SK-N-SH (cell line): ENCODE measurements around the gene BZW2. TPM values are rescaled to one million over a fixed set of nuclear protein-coding genes. Genes with fewer than 3 reads are reported as not detected.

Experiments used
- CTCF ChIA-PET: fragments of 300-600, 350-600 bp; formaldehyde crosslinking; extraction: SDS; loops from one replicate; lab custom pipeline; 2021; lab: Yijun Ruan, JAX
- POLR2A ChIA-PET: fragments of 350-600 bp; sonication (Branson Sonifier 250); formaldehyde crosslinking; extraction: SDS; loops from one replicate; lab custom pipeline; 2020; ENCODE audit warnings: antibody characterized with exemption, inconsistent platforms; lab: Yijun Ruan, JAX
- DNase-seq: peaks from one replicate; pipeline ENCODE4 v3.0.0; 2012
- H2AFZ ChIP-seq: fragments of 200-600 bp; sonication (generic); 2 replicates; pipeline ENCODE4 v1.8.1; 2016; ENCODE audit warnings: antibody characterized with exemption, mild to moderate bottlenecking, low read depth
- H3F3A ChIP-seq: fragments of 200-600 bp; sonication (generic); replicated peaks from 2 replicates; pipeline ENCODE3; 2016; ENCODE audit warnings: antibody characterized with exemption, mild to moderate bottlenecking; ENCODE audit not compliant: insufficient read depth
- H3K27ac ChIP-seq, 2 experiments: fragments of 200-500 bp in 1 of 2; fragments of 200-600 bp in 1 of 2; sonication (Bioruptor generic) in 1 of 2; sonication (generic), shearing (Covaris generic) in 1 of 2; 2 replicates each; pipeline versions ENCODE4 v1.5.1 to v1.6.1; 2014 to 2016; ENCODE audit warnings: low read depth in 2 of 2, inconsistent platforms in 1 of 2, low read length in 1 of 2, mild to moderate bottlenecking in 1 of 2, mixed read lengths in 1 of 2
- H3K27me3 ChIP-seq: fragments of 200-600 bp; sonication (generic), shearing (Covaris generic); 2 replicates; pipeline ENCODE4 v1.6.1; 2016; ENCODE audit warnings: mixed run types; ENCODE audit not compliant: insufficient read depth
- H3K36me3 ChIP-seq, 2 experiments: fragments of 200-500 bp in 1 of 2; fragments of 200-600 bp in 1 of 2; sonication (Bioruptor generic) in 1 of 2; sonication (generic) in 1 of 2; replicated peaks in 1 of 2; 2 replicates each; pipeline versions ENCODE3 to v1.5.1; 2014 to 2016; ENCODE audit warnings: low read length in 1 of 2, mild to moderate bottlenecking in 1 of 2; ENCODE audit not compliant: insufficient read depth in 2 of 2, control insufficient read depth in 1 of 2
- H3K4me1 ChIP-seq, 2 experiments: fragments of 200-500 bp in 1 of 2; fragments of 200-600 bp in 1 of 2; sonication (Bioruptor generic) in 1 of 2; sonication (generic), shearing (Covaris generic) in 1 of 2; 2 replicates each; pipeline versions ENCODE4 v1.5.1 to v1.6.1; 2014 to 2016; ENCODE audit warnings: low read depth in 1 of 2, low read length in 1 of 2, mixed run types in 1 of 2; ENCODE audit not compliant: insufficient read depth in 2 of 2, control insufficient read depth in 1 of 2
- H3K4me2 ChIP-seq: fragments of 200-600 bp; sonication (generic), shearing (Covaris generic); 2 replicates; pipeline ENCODE4 v1.6.1; 2017; ENCODE audit warnings: mixed run types
- H3K4me3 ChIP-seq, 2 experiments: fragments of 200-500 bp in 1 of 2; fragments of 200-600 bp in 1 of 2; sonication (Bioruptor generic) in 1 of 2; sonication (generic), shearing (Covaris generic) in 1 of 2; 2 replicates each; pipeline versions ENCODE4 v1.5.1 to v1.8.1; 2014 to 2016; ENCODE audit warnings: low read depth in 2 of 2, inconsistent platforms in 1 of 2, low read length in 1 of 2, mild to moderate bottlenecking in 1 of 2, mixed read lengths in 1 of 2, moderate library complexity in 1 of 2
- H3K79me2 ChIP-seq: fragments of 200-600 bp; sonication (generic); 2 replicates; pipeline ENCODE4 v1.8.1; 2017; ENCODE audit warnings: mild to moderate bottlenecking; ENCODE audit not compliant: insufficient read depth
- H3K9ac ChIP-seq: fragments of 200-600 bp; sonication (generic); 2 replicates; pipeline ENCODE4 v1.6.1; 2017; ENCODE audit warnings: mixed run types
- H3K9me2 ChIP-seq: fragments of 200-600 bp; sonication (generic); 2 replicates; pipeline ENCODE4 v1.6.1; 2017; ENCODE audit warnings: mixed run types
- H3K9me3 ChIP-seq: fragments of 200-600 bp; sonication (generic); 2 replicates; pipeline ENCODE4 v1.6.1; 2017; ENCODE audit warnings: mixed run types, mild to moderate bottlenecking, moderate library complexity
- H4K20me1 ChIP-seq: fragments of 200-600 bp; sonication (generic); 2 replicates; pipeline ENCODE4 v1.6.1; 2017; ENCODE audit warnings: mild to moderate bottlenecking, mixed run types; ENCODE audit not compliant: insufficient read depth
- EZH2phosphoT487 ChIP-seq: fragments of 200-600 bp; sonication (generic); IDR thresholded peaks from 2 replicates; pipeline ENCODE4 v1.6.1; 2017; ENCODE audit warnings: low read depth, mixed run types, mild to moderate bottlenecking, antibody characterized with exemption, moderate library complexity, borderline replicate concordance
- FOSL2 ChIP-seq: IDR thresholded peaks from 2 replicates; pipeline ENCODE4 v1.4.0; 2012; ENCODE audit warnings: low read depth, mild to moderate bottlenecking, moderate library complexity, borderline replicate concordance
- FOXM1 ChIP-seq: IDR thresholded peaks from 2 replicates; pipeline ENCODE4 v1.4.0; 2012; ENCODE audit warnings: low read depth, mild to moderate bottlenecking
- GABPA ChIP-seq: IDR thresholded peaks from 2 replicates; pipeline ENCODE4 v1.4.0; 2012; ENCODE audit warnings: low read depth, mild to moderate bottlenecking
- GATA2 ChIP-seq: sonication (generic); formaldehyde crosslinking; IDR thresholded peaks from 2 replicates; pipeline ENCODE4 v1.5.0; 2020; ENCODE audit warnings: mild to moderate bottlenecking, missing genetic modification reagents
- MEF2A ChIP-seq: IDR thresholded peaks from 2 replicates; pipeline ENCODE4 v1.4.0; 2012; ENCODE audit warnings: low read depth, borderline replicate concordance
- RCOR1 ChIP-seq: fragments of 150-350 bp; IDR thresholded peaks from 2 replicates; pipeline ENCODE4 v1.6.1; 2017; ENCODE audit warnings: antibody characterized with exemption, low read length
- RFX5 ChIP-seq: IDR thresholded peaks from 2 replicates; pipeline ENCODE4 v1.6.1; 2012; ENCODE audit warnings: mild to moderate bottlenecking, improper control_type of control experiment, low read length
- SIN3A ChIP-seq: IDR thresholded peaks from 2 replicates; pipeline ENCODE4 v1.6.1; 2012; ENCODE audit warnings: low read depth, mild to moderate bottlenecking, low read length, moderate library complexity, borderline replicate concordance
- SMC3 ChIP-seq: IDR thresholded peaks from 2 replicates; pipeline ENCODE4 v1.6.1; 2012; ENCODE audit warnings: low read depth, low read length, improper control_type of control experiment
- YY1 ChIP-seq: IDR thresholded peaks from 2 replicates; pipeline ENCODE4 v1.4.0; 2012; ENCODE audit warnings: low read depth, mild to moderate bottlenecking
- WGBS: methylation state at CpG from one replicate; pipeline ENCODE4 v1.1.6; 2017; ENCODE audit warnings: low lambda C conversion rate; 5-methylcytosine and 5-hydroxymethylcytosine counted together
- polyA plus RNA-seq, 3 experiments: library from polyadenylated mRNA; depleted of rRNA; stranded (reverse); fragments of >200 nt; gene quantifications; 2 replicates each; pipeline ENCODE4 v1.2.3, GENCODE V29; 2012
- TF ChIP-seq, protein P1 (sequence below): IDR thresholded peaks from 2 replicates; pipeline ENCODE4; 2012
- TF ChIP-seq, protein P2 (sequence below): IDR thresholded peaks from 2 replicates; pipeline ENCODE4 v1.6.1; 2012; ENCODE audit warnings: mild to moderate bottlenecking, low read depth, low read length, moderate library complexity
- TF ChIP-seq, protein P3 (sequence below): fragments of 150-350 bp; IDR thresholded peaks from 2 replicates; pipeline ENCODE4 v1.6.1; 2017; ENCODE audit warnings: antibody characterized with exemption, low read length, low read depth, borderline replicate concordance

The BZW2 gene
- polyA plus RNA-seq, 1 of the 3 experiments (the other 2 are of a cell fraction) = 71.9 TPM

DNA sequence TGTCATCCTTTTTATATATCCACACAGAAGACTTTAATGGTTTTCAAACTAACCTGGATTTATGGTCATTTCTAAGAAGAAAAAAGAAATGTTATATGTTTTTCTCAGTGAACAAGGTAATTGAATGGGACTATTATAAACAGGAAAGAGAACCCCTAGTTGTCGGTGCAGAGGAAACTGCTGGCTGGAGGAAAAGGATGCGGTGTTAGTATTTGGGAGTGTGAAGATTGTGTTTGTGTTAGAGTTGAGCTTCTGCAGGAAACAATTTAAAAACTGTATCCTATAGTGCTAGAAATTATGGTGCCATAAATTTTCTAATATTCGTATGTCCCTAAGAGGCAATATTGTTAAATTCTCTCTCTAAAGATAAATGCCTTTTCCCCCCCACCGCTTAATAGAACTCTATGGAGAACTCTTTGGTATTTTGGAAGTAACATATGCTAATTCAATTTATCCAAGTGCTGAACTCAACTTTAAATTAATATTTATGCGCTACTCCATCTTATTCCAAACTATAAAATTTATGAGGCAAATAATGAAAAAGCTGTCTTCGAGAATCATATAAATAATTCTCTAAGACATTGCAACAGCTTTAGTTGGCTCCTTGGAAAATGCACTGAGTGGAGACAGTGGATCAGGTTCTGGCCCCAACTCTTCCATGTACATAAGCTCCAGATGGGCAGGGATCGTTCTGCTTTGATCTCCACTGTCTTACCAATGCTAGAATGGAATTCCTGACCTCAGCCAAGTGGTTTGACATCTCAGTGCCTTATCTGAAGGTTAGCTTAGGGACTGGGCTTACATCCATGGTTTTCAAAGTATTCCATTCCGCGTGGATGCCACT, 5.6 kb downstream of the BZW2 start:
- POLR2A ChIA-PET = no interaction called here
- H3K27me3 ChIP-seq = no peaks in the 10 kb centered on the region
- H3K36me3 ChIP-seq = peaks cover 0 to 4% of the 10 kb centered on the region in 2 experiments
- no peak overlapping the region for H2AFZ ChIP-seq
- no peaks in the 10 kb centered on the region for H3K9me3 ChIP-seq
- peaks cover 38% of the 10 kb centered on the region; the same call in 1 of the 2 replicates for H4K20me1 ChIP-seq
- no peak overlapping the region for H3K4me3 ChIP-seq
- CTCF ChIA-PET = interaction anchor here (0.6 to 1.4 kb wide), 3 partner anchors 12 to 27 kb away, joined by 3 read pairs; no protein-coding TSS in a partner anchor
- H3K4me1 ChIP-seq = peaks cover 17% of the 10 kb centered on the region in 2 experiments; a peak in 3 of 4 replicates
- no peak for TF ChIP-seq YY1
- TF ChIP-seq, protein P1, sequence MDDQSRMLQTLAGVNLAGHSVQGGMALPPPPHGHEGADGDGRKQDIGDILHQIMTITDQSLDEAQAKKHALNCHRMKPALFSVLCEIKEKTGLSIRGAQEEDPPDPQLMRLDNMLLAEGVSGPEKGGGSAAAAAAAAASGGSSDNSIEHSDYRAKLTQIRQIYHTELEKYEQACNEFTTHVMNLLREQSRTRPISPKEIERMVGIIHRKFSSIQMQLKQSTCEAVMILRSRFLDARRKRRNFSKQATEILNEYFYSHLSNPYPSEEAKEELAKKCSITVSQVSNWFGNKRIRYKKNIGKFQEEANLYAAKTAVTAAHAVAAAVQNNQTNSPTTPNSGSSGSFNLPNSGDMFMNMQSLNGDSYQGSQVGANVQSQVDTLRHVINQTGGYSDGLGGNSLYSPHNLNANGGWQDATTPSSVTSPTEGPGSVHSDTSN = no peak
- TF ChIP-seq, protein P2, sequence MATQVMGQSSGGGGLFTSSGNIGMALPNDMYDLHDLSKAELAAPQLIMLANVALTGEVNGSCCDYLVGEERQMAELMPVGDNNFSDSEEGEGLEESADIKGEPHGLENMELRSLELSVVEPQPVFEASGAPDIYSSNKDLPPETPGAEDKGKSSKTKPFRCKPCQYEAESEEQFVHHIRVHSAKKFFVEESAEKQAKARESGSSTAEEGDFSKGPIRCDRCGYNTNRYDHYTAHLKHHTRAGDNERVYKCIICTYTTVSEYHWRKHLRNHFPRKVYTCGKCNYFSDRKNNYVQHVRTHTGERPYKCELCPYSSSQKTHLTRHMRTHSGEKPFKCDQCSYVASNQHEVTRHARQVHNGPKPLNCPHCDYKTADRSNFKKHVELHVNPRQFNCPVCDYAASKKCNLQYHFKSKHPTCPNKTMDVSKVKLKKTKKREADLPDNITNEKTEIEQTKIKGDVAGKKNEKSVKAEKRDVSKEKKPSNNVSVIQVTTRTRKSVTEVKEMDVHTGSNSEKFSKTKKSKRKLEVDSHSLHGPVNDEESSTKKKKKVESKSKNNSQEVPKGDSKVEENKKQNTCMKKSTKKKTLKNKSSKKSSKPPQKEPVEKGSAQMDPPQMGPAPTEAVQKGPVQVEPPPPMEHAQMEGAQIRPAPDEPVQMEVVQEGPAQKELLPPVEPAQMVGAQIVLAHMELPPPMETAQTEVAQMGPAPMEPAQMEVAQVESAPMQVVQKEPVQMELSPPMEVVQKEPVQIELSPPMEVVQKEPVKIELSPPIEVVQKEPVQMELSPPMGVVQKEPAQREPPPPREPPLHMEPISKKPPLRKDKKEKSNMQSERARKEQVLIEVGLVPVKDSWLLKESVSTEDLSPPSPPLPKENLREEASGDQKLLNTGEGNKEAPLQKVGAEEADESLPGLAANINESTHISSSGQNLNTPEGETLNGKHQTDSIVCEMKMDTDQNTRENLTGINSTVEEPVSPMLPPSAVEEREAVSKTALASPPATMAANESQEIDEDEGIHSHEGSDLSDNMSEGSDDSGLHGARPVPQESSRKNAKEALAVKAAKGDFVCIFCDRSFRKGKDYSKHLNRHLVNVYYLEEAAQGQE = no peak
- TF ChIP-seq, protein P3, sequence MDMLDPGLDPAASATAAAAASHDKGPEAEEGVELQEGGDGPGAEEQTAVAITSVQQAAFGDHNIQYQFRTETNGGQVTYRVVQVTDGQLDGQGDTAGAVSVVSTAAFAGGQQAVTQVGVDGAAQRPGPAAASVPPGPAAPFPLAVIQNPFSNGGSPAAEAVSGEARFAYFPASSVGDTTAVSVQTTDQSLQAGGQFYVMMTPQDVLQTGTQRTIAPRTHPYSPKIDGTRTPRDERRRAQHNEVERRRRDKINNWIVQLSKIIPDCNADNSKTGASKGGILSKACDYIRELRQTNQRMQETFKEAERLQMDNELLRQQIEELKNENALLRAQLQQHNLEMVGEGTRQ = no peak
- no peak for TF ChIP-seq MEF2A
- TF ChIP-seq SIN3A = no peak
- TF ChIP-seq SMC3 = no peak
- no peak for TF ChIP-seq EZH2phosphoT487
- no peak for TF ChIP-seq FOSL2
- TF ChIP-seq FOXM1 = no peak
- no peak for TF ChIP-seq GATA2 (CRISPR knock-in tag)
- TF ChIP-seq RFX5 = no peak
- TF ChIP-seq GABPA = no peak
- TF ChIP-seq RCOR1 = no peak
- WGBS = 98% methylated on average over 9 of the region's 9 CpGs
- peaks cover 5% of the 10 kb centered on the region for H3F3A ChIP-seq
- peaks cover 97% of the 10 kb centered on the region for H3K79me2 ChIP-seq
- no peak overlapping the region for H3K27ac ChIP-seq
- no peak for DNase-seq
- H3K9me2 ChIP-seq = no peaks in the 10 kb centered on the region
- no peak overlapping the region for H3K4me2 ChIP-seq
- H3K9ac ChIP-seq = no peak overlapping the region
